ENCODE results near the gene PIAS1. TPM values are rescaled to one million over a fixed set of nuclear protein-coding genes. Genes with fewer than 3 reads are reported as not detected.
"Not testable (repeated sequence)": the region's sequence is repeated elsewhere in the genome, so short reads cannot be mapped to it uniquely, and the experiment has no call there.

PIAS1 gene
- total RNA-seq (26.2 TPM), polyA plus RNA-seq (29.1 TPM)
- long read RNA-seq, donor 1, full-length matches to known transcripts: 1 of 1 reads
- long read RNA-seq, donor 1, partial matches to known transcripts: 0 of 1 reads
- long read RNA-seq, donor 1, other reads (novel, unspliced or antisense): 0 of 1 reads
- long read RNA-seq, donor 2: 0 reads
- long read RNA-seq, donor 3, full-length matches to known transcripts: 4 of 10 reads
- long read RNA-seq, donor 3, partial matches to known transcripts: 6 of 10 reads
- long read RNA-seq, donor 3, other reads (novel, unspliced or antisense): 0 of 10 reads
- long read RNA-seq, donor 4, full-length matches to known transcripts: 2 of 17 reads
- long read RNA-seq, donor 4, partial matches to known transcripts: 15 of 17 reads
- long read RNA-seq, donor 4, other reads (novel, unspliced or antisense): 0 of 17 reads
- long read RNA-seq, donor 5, full-length matches to known transcripts: 4 of 33 reads
- long read RNA-seq, donor 5, partial matches to known transcripts: 29 of 33 reads
- long read RNA-seq, donor 5, other reads (novel, unspliced or antisense): 0 of 33 reads
- long read RNA-seq, donor 6, full-length matches to known transcripts: 8 of 49 reads
- long read RNA-seq, donor 6, partial matches to known transcripts: 31 of 49 reads
- long read RNA-seq, donor 6, other reads (novel, unspliced or antisense): 10 of 49 reads
- long read RNA-seq, donor 7, full-length matches to known transcripts: 14 of 91 reads
- long read RNA-seq, donor 7, partial matches to known transcripts: 77 of 91 reads
- long read RNA-seq, donor 7, other reads (novel, unspliced or antisense): 0 of 91 reads
- long read RNA-seq, donor 8, full-length matches to known transcripts: 3 of 8 reads
- long read RNA-seq, donor 8, partial matches to known transcripts: 5 of 8 reads
- long read RNA-seq, donor 8, other reads (novel, unspliced or antisense): 0 of 8 reads
- long read RNA-seq, donor 9, full-length matches to known transcripts: 5 of 26 reads
- long read RNA-seq, donor 9, partial matches to known transcripts: 21 of 26 reads
- long read RNA-seq, donor 9, other reads (novel, unspliced or antisense): 0 of 26 reads
- long read RNA-seq, donor 10, full-length matches to known transcripts: 2 of 31 reads
- long read RNA-seq, donor 10, partial matches to known transcripts: 29 of 31 reads
- long read RNA-seq, donor 10, other reads (novel, unspliced or antisense): 0 of 31 reads

DNA sequence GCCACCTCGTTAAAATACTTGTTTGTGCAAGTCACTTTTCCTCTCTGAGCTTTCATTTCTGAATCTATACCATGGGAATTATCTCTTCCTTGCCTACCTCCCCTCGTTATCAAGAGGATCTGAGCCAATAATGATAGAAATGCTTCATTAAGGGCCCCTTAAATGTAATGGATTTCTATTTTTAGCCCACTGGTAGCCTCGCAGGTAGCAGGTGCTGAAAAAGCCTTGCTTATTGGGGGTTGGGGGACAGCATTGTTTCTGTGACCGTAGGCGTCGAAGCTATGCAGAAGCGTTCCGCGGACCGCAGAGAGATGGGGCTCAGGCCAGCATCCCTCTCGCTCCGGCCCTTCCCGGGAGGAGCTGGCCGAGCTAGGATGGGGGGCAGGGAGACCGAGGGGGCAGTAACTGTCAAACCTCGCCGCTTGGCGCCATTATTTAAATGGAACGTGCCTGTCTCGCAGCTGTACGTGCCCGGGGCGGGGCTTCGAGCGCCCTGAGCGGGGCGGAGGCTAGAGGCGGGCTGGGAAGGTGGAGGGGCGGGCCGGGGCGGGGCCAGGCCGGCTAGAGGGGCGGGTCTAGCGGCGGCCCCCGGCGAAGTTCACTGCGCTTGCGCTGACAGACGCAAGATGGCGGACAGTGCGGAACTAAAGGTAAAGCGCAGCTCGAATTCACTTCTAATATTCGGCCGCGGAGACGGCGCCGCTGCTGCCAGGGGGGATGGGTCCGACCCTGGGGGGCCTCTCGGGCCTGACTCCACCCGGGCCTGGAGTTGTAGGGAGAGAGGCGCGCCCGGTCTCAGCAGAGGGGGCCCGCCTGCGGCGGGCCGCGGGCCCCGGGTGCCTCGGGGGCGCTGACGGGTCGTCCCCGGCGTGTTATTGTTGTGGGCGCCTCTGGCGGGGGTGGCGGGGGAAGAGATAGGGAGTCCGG is at the start of gene PIAS1:
TSS of gene PIAS1 (plus strand) at position 615 of the 927 bp plus-strand sequence. CDS start at position 627, 12 bp downstream.
- peak; percentile 74 to 95 (median 89) for DNase-seq (ENCODE audit: low read depth in 6 of 9, low spot score in 9 of 9)
- no peaks in the 10 kb centered on the region for H3K36me3 ChIP-seq (ENCODE audit: control insufficient read depth in 2 of 2, insufficient read depth in 2 of 2, low read length in 1 of 2)
- no peaks in the 10 kb centered on the region for H3K9me3 ChIP-seq (ENCODE audit: control insufficient read depth in 2 of 2, insufficient read depth in 1 of 2, low read length in 1 of 2)
- peaks cover 0 to 6% of the 10 kb centered on the region in 2 donors for H3K4me1 ChIP-seq (ENCODE audit: control insufficient read depth in 2 of 2, insufficient read depth in 2 of 2, low read length in 2 of 2)
- no peaks in the 10 kb centered on the region for H3K27me3 ChIP-seq (ENCODE audit: control insufficient read depth in 2 of 2, insufficient read depth in 1 of 2, low read length in 1 of 2)
- WGBS: 2% methylated on average over 72 of the region's 72 CpGs
- peak within 1 kb of the TSS; percentile 66 to 75 for H3K4me3 ChIP-seq (ENCODE audit: low read length in 2 of 2)
- peak within 1 kb of the TSS; percentile 94 to 95 for H3K27ac ChIP-seq (ENCODE audit: low read depth in 1 of 2, low read length in 1 of 2)

DNA sequence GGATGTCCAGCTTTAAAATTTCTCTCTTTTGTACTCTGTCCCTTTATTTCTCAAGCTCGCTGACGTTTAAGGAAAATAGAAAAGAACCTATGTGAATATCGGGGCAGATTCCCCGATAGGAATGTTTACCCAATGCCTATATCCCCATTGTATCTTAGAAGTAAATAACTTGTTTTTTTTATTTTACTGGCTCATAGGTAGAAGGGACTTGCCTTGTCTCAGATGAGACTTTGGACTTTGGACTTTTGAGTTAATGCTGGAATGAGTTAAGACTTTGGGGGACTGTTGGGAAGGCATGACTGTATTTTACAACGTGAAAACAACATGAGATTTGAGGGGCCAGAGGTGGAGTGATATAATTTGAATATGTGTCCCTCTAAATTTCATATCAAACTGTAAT is 46.5 kb upstream of the PIAS1 start:
- H3K9me3 ChIP-seq (ENCODE audit: control insufficient read depth in 2 of 2, insufficient read depth in 1 of 2, low read length in 1 of 2); H3K27ac ChIP-seq (ENCODE audit: low read depth in 1 of 2, low read length in 1 of 2); DNase-seq (ENCODE audit: low read depth in 6 of 9, low spot score in 9 of 9); H3K4me1 ChIP-seq (ENCODE audit: control insufficient read depth in 2 of 2, insufficient read depth in 2 of 2, low read length in 2 of 2); H3K27me3 ChIP-seq (ENCODE audit: control insufficient read depth in 2 of 2, insufficient read depth in 1 of 2, low read length in 1 of 2); H3K4me3 ChIP-seq (ENCODE audit: low read length in 2 of 2); H3K36me3 ChIP-seq (ENCODE audit: control insufficient read depth in 2 of 2, insufficient read depth in 2 of 2, low read length in 1 of 2): not testable (repeated sequence)
- 98% methylated on average over 5 of the region's 5 CpGs for WGBS

DNA sequence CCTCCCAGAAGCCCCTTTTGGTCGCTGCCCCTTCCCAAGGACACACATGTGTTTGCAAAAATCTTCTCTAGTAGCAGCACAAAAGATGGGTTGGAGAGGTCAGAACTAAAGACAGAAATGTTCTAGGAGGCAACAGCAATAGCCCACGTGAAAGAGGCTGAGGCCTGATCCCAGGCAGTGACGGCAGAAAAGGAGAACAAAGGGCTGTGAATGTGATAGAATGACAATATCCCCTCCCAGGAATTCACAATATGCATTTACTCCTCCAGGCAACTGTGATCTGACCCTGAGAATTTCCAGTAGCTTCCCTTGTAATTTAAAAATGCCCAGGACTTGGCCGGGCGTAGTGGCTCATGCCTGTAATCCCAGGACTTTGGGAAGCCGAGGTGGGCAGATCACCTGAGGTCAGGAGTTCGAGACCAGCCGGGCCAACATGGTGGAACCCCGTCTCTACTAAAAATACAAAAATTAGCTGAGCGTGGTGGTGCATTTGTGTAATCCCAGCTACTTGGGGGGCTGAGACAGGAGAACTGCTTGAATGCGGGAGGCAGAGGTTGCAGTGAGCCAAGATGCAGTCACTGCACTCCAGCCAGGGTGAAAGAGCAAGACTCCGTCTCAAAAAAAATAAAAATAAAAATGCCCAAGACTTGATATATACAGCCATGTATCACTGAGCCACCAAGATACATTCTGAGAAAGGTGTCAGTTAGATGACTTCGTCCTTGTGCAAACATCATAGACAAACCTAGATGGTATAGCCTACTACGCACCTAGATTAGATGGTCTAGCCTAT is 43.6 kb upstream of the PIAS1 start:
- 97% methylated on average over 14 of the region's 14 CpGs for WGBS

DNA sequence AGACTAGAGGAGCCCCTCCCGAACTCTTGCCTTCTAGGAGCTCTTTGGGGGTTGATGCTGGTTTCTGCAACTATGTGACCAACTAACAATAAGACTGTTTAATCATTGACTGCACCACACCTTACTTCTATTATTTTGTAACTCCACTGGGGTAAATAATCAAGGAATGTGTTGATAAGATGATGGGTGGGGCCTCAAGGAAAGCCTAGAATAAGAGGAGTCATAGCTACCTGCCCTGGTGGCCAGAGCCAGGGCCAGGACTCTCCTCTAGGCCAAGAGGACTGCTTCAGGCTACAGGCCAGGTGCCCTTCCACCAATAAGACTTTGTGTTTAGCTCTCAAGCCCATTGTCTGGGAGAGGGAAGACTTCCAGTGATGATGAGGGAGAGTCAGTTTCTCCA is 41.2 kb upstream of the PIAS1 start:
- 96% methylated on average over 1 of the region's 1 CpG for WGBS
- Histone ChIP-seq H3K9me3 (ENCODE audit: control insufficient read depth in 2 of 2, insufficient read depth in 1 of 2, low read length in 1 of 2) (peaks cover under 1 to 6% of the 10 kb centered on the region in 2 donors), H3K36me3 (ENCODE audit: control insufficient read depth in 2 of 2, insufficient read depth in 2 of 2, low read length in 1 of 2) (no peaks in the 10 kb centered on the region), H3K27ac (ENCODE audit: low read depth in 1 of 2, low read length in 1 of 2) (no peak overlapping the region), H3K27me3 (ENCODE audit: control insufficient read depth in 2 of 2, insufficient read depth in 1 of 2, low read length in 1 of 2) (no peaks in the 10 kb centered on the region), H3K4me1 (ENCODE audit: control insufficient read depth in 2 of 2, insufficient read depth in 2 of 2, low read length in 2 of 2) (no peaks in the 10 kb centered on the region), H3K4me3 (ENCODE audit: low read length in 2 of 2) (no peak overlapping the region)
- no peak for DNase-seq (ENCODE audit: low read depth in 6 of 9, low spot score in 9 of 9)

More for the DNA sequence above, 43.6 kb upstream of the PIAS1 start:
- Histone ChIP-seq H3K27me3 (ENCODE audit: control insufficient read depth in 2 of 2, insufficient read depth in 1 of 2, low read length in 1 of 2) (no peaks in the 10 kb centered on the region), H3K36me3 (ENCODE audit: control insufficient read depth in 2 of 2, insufficient read depth in 2 of 2, low read length in 1 of 2) (no peaks in the 10 kb centered on the region), H3K9me3 (ENCODE audit: control insufficient read depth in 2 of 2, insufficient read depth in 1 of 2, low read length in 1 of 2) (peaks cover 1 to 7% of the 10 kb centered on the region in 2 donors), H3K4me1 (ENCODE audit: control insufficient read depth in 2 of 2, insufficient read depth in 2 of 2, low read length in 2 of 2) (no peaks in the 10 kb centered on the region), H3K27ac (ENCODE audit: low read depth in 1 of 2, low read length in 1 of 2) (no peak overlapping the region), H3K4me3 (ENCODE audit: low read length in 2 of 2) (no peak overlapping the region)
- no peak for DNase-seq (ENCODE audit: low read depth in 6 of 9, low spot score in 9 of 9)

DNA sequence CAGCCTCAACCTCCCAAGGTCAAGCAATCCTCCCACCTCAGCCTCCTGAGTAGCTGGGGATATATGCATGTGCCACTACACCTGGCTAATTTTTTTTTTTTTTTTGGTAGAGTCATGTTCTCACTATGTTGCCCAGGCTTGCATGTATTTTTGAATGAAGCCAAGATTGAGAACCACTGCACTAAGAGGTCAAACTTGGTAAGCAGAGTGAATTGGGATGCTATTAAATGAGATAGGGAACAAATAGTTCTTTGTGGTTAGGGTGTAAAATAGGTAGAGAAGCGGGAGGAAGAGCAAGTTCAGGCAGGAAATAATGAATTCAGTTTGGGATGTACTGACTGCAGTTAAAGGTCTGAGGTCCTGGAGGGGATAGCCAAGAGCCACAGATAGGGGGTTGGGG is 39.9 kb upstream of the PIAS1 start:
- no peaks in the 10 kb centered on the region for H3K36me3 ChIP-seq (ENCODE audit: control insufficient read depth in 2 of 2, insufficient read depth in 2 of 2, low read length in 1 of 2)
- DNase-seq (ENCODE audit: low read depth in 6 of 9, low spot score in 9 of 9): no peak
- no peaks in the 10 kb centered on the region for H3K27me3 ChIP-seq (ENCODE audit: control insufficient read depth in 2 of 2, insufficient read depth in 1 of 2, low read length in 1 of 2)
- no peaks in the 10 kb centered on the region for H3K4me1 ChIP-seq (ENCODE audit: control insufficient read depth in 2 of 2, insufficient read depth in 2 of 2, low read length in 2 of 2)
- H3K27ac ChIP-seq (ENCODE audit: low read depth in 1 of 2, low read length in 1 of 2): no peak overlapping the region
- H3K9me3 ChIP-seq (ENCODE audit: control insufficient read depth in 2 of 2, insufficient read depth in 1 of 2, low read length in 1 of 2): no peaks in the 10 kb centered on the region
- H3K4me3 ChIP-seq (ENCODE audit: low read length in 2 of 2): no peak overlapping the region
- WGBS: 95% methylated on average over 1 of the region's 1 CpG

DNA sequence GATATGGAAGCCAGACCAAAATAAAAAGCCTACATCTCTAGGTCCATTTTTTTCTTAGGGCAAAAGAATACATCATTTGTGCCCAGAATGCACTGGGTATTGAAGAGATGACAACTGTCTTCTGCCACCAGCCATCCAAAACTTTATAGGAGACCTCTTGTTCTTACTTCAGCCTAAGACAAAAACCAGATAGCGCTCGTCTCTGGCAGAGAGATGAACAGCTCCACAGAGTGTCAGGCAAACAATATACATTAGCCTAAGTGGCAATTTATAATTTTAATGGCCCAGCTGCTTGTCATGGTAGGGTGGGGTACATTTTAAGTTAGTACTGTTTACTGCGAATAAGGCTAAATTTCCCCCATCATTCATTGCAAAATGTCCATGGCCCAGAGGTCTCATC is 38.9 kb upstream of the PIAS1 start:
- no peaks in the 10 kb centered on the region for H3K27me3 ChIP-seq (ENCODE audit: control insufficient read depth in 2 of 2, insufficient read depth in 1 of 2, low read length in 1 of 2)
- no peak for DNase-seq (ENCODE audit: low read depth in 6 of 9, low spot score in 9 of 9)
- H3K36me3 ChIP-seq (ENCODE audit: control insufficient read depth in 2 of 2, insufficient read depth in 2 of 2, low read length in 1 of 2): no peaks in the 10 kb centered on the region
- H3K9me3 ChIP-seq (ENCODE audit: control insufficient read depth in 2 of 2, insufficient read depth in 1 of 2, low read length in 1 of 2): no peaks in the 10 kb centered on the region
- 98% methylated on average over 3 of the region's 3 CpGs for WGBS
- H3K4me1 ChIP-seq (ENCODE audit: control insufficient read depth in 2 of 2, insufficient read depth in 2 of 2, low read length in 2 of 2): no peaks in the 10 kb centered on the region
- H3K27ac ChIP-seq (ENCODE audit: low read depth in 1 of 2, low read length in 1 of 2): no peak overlapping the region
- no peak overlapping the region for H3K4me3 ChIP-seq (ENCODE audit: low read length in 2 of 2)

DNA sequence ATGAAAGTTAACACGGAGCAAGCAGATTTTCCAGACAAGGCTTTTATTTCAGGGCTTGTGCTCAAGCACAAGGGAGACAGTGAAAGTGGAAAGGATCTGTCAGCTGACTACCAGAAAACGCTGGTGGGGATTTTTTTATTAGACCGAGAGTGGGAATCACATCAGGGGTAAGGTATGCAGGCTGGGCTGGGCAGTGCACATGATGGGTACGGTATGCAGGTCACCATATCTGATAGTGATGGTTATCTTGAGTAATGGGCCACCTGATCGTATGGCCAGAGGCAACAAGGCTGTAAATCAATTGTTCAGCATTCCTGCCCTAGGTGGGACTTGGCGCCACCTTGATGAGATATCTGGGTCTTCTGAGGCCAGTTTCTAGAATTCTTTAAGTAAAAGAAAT is 36.9 kb upstream of the PIAS1 start:
- Histone ChIP-seq H3K36me3 (ENCODE audit: control insufficient read depth in 2 of 2, insufficient read depth in 2 of 2, low read length in 1 of 2) (no peaks in the 10 kb centered on the region), H3K9me3 (ENCODE audit: control insufficient read depth in 2 of 2, insufficient read depth in 1 of 2, low read length in 1 of 2) (no peaks in the 10 kb centered on the region), H3K4me1 (ENCODE audit: control insufficient read depth in 2 of 2, insufficient read depth in 2 of 2, low read length in 2 of 2) (no peaks in the 10 kb centered on the region), H3K4me3 (ENCODE audit: low read length in 2 of 2) (no peak overlapping the region), H3K27ac (ENCODE audit: low read depth in 1 of 2, low read length in 1 of 2) (no peak overlapping the region), H3K27me3 (ENCODE audit: control insufficient read depth in 2 of 2, insufficient read depth in 1 of 2, low read length in 1 of 2) (no peaks in the 10 kb centered on the region)
- 96% methylated on average over 6 of the region's 6 CpGs for WGBS
- no peak for DNase-seq (ENCODE audit: low read depth in 6 of 9, low spot score in 9 of 9)

All from thymus (tissue), 14 donors.